ENCODE data around the gene PPP1R1B.

GRCh38 chr17:39593371-39593770 lies 33.4 kb upstream of the PPP1R1B start:
- TF ChIP-seq CTCF (optimal IDR thresholded peaks at IDR 0.05 in 1 of 3, IDR thresholded peaks at IDR 0.05 in 1 of 3, conservative IDR thresholded peaks at IDR 0.05 in 1 of 3; ENCODE audit: extremely low read depth in 1 of 3, insufficient read depth in 2 of 3, low read length in 3 of 3) (no peak), EZH2 (IDR thresholded peaks at IDR 0.05; ENCODE audit: low read length) (no peak)
